Measurements from ENCODE around the gene SLC43A3. TPM values are rescaled to one million over a fixed set of nuclear protein-coding genes. Genes with fewer than 3 reads are reported as not detected.
"Not testable (repeated sequence)": the region's sequence is repeated elsewhere in the genome, so short reads cannot be mapped to it uniquely, and the experiment has no call there.

SLC43A3 gene
- total RNA-seq, 1 experiment from 2014 or later: 9.7 TPM

GRCh38 chr11:57409321-57410100 lies 17.4 kb downstream of the SLC43A3 start:
- Histone ChIP-seq H3K27me3 (ENCODE audit: control insufficient read depth, insufficient read depth, low read length) (no peaks in the 10 kb centered on the region), H3K36me3 (replicated peaks; ENCODE audit: control insufficient read depth, insufficient read depth, low read length) (peaks cover 1% of the 10 kb centered on the region), H3K4me3 (ENCODE audit: insufficient read depth, low read depth, low read length) (no peak overlapping the region)
- no peak for DNase-seq

GRCh38 chr11:57408771-57409170 lies 18.1 kb downstream of the SLC43A3 start:
- Histone ChIP-seq H3K4me3 (ENCODE audit: insufficient read depth, low read depth, low read length) (no peak overlapping the region), H3K36me3 (replicated peaks; ENCODE audit: control insufficient read depth, insufficient read depth, low read length) (no peaks in the 10 kb centered on the region; the same call in 1 of the 2 replicates), H3K27me3 (ENCODE audit: control insufficient read depth, insufficient read depth, low read length) (no peaks in the 10 kb centered on the region)
- no peak for DNase-seq

- DNase-seq: no peak
- Histone ChIP-seq H3K27me3 (ENCODE audit: control insufficient read depth, insufficient read depth, low read length) (no peaks in the 10 kb centered on the region), H3K4me3 (ENCODE audit: insufficient read depth, low read depth, low read length) (no peak overlapping the region), H3K36me3 (replicated peaks; ENCODE audit: control insufficient read depth, insufficient read depth, low read length) (no peaks in the 10 kb centered on the region; the same call in 1 of the 2 replicates)
Measured at GRCh38 chr11:57407941-57408475, 18.9 kb downstream of the SLC43A3 start.

GRCh38 chr11:57407010-57407920 lies 19.7 kb downstream of the SLC43A3 start:
- Histone ChIP-seq H3K4me3 (ENCODE audit: insufficient read depth, low read depth, low read length) (no peak overlapping the region), H3K36me3 (replicated peaks; ENCODE audit: control insufficient read depth, insufficient read depth, low read length) (no peaks in the 10 kb centered on the region; the same call in 1 of the 2 replicates), H3K27me3 (ENCODE audit: control insufficient read depth, insufficient read depth, low read length) (no peaks in the 10 kb centered on the region)
- DNase-seq: no peak

GRCh38 chr11:57406337-57406904 lies 20.5 kb downstream of the SLC43A3 start:
- DNase-seq: no peak

GRCh38 chr11:57405271-57405860 lies 21.6 kb downstream of the SLC43A3 start:
- Histone ChIP-seq H3K4me3 (ENCODE audit: insufficient read depth, low read depth, low read length) (no peak overlapping the region), H3K27me3 (ENCODE audit: control insufficient read depth, insufficient read depth, low read length) (no peaks in the 10 kb centered on the region), H3K36me3 (replicated peaks; ENCODE audit: control insufficient read depth, insufficient read depth, low read length) (no peaks in the 10 kb centered on the region; the same call in 1 of the 2 replicates)
- DNase-seq: no peak

More at GRCh38 chr11:57406337-57406904, 20.5 kb downstream of the SLC43A3 start:
- no peaks in the 10 kb centered on the region; the same call in 1 of the 2 replicates for H3K36me3 ChIP-seq (replicated peaks; ENCODE audit: control insufficient read depth, insufficient read depth, low read length)
- no peaks in the 10 kb centered on the region for H3K27me3 ChIP-seq (ENCODE audit: control insufficient read depth, insufficient read depth, low read length)
- H3K4me3 ChIP-seq (ENCODE audit: insufficient read depth, low read depth, low read length): no peak overlapping the region

GRCh38 chr11:57403802-57404147 lies 23.1 kb downstream of the SLC43A3 start:
- no peak for DNase-seq
- H3K4me3 ChIP-seq (ENCODE audit: insufficient read depth, low read depth, low read length): no peak overlapping the region
- no peaks in the 10 kb centered on the region for H3K27me3 ChIP-seq (ENCODE audit: control insufficient read depth, insufficient read depth, low read length)
- H3K36me3 ChIP-seq (replicated peaks; ENCODE audit: control insufficient read depth, insufficient read depth, low read length): no peaks in the 10 kb centered on the region; the same call in 1 of the 2 replicates

- not testable (repeated sequence) for H3K27me3 ChIP-seq (ENCODE audit: control insufficient read depth, insufficient read depth, low read length); DNase-seq; H3K4me3 ChIP-seq (ENCODE audit: insufficient read depth, low read depth, low read length); H3K36me3 ChIP-seq (replicated peaks; ENCODE audit: control insufficient read depth, insufficient read depth, low read length)
Measured at GRCh38 chr11:57403003-57403801, 23.7 kb downstream of the SLC43A3 start.

GRCh38 chr11:57402188-57403002 lies 24.5 kb downstream of the SLC43A3 start:
- Histone ChIP-seq H3K4me3 (ENCODE audit: insufficient read depth, low read depth, low read length) (no peak overlapping the region), H3K36me3 (replicated peaks; ENCODE audit: control insufficient read depth, insufficient read depth, low read length) (no peaks in the 10 kb centered on the region; the same call in 1 of the 2 replicates), H3K27me3 (ENCODE audit: control insufficient read depth, insufficient read depth, low read length) (no peaks in the 10 kb centered on the region)
- DNase-seq: no peak

- Histone ChIP-seq H3K36me3 (replicated peaks; ENCODE audit: control insufficient read depth, insufficient read depth, low read length) (no peaks in the 10 kb centered on the region), H3K4me3 (ENCODE audit: insufficient read depth, low read depth, low read length) (no peak overlapping the region), H3K27me3 (ENCODE audit: control insufficient read depth, insufficient read depth, low read length) (no peaks in the 10 kb centered on the region)
- DNase-seq: no peak
Measured at GRCh38 chr11:57399972-57400578, 26.8 kb downstream of the SLC43A3 start.

GRCh38 chr11:57399221-57399620 lies 27.7 kb downstream of the SLC43A3 start:
- Histone ChIP-seq H3K27me3 (ENCODE audit: control insufficient read depth, insufficient read depth, low read length) (no peaks in the 10 kb centered on the region), H3K4me3 (ENCODE audit: insufficient read depth, low read depth, low read length) (no peak overlapping the region), H3K36me3 (replicated peaks; ENCODE audit: control insufficient read depth, insufficient read depth, low read length) (no peaks in the 10 kb centered on the region)
- DNase-seq: no peak

GRCh38 chr11:57397394-57397990 lies 29.4 kb downstream of the SLC43A3 start:
- no peak for DNase-seq
- H3K27me3 ChIP-seq (ENCODE audit: control insufficient read depth, insufficient read depth, low read length): no peaks in the 10 kb centered on the region; the same call in 1 of the 2 replicates
- no peak overlapping the region for H3K4me3 ChIP-seq (ENCODE audit: insufficient read depth, low read depth, low read length)
- H3K36me3 ChIP-seq (replicated peaks; ENCODE audit: control insufficient read depth, insufficient read depth, low read length): no peaks in the 10 kb centered on the region
